Stimulated activated CD4-positive, alpha-beta T cell treated with anti-CD3 and anti-CD28 coated beads, TNF-alpha, amount 100 ng/mL, for 4 hours (primary cell): Measurements from ENCODE around the gene SLC16A1.
A peak's percentile ranks its signal among the peaks of the same experiment; 100 is the strongest.
"Not testable (repeated sequence)": the region's sequence is repeated elsewhere in the genome, so short reads cannot be mapped to it uniquely, and the experiment has no call there.

Source experiments
- DNase-seq, 3 experiments: peaks; one replicate each; pipeline ENCODE4 v3.0.0-alpha.2; 2020; ENCODE audit warnings: low read depth in 3 of 3

The SLC16A1 gene

GRCh38 chr1:112925015-112925414, 31.0 kb downstream of the SLC16A1 start:
- no peak for DNase-seq

GRCh38 chr1:112923959-112924349, 32.0 kb downstream of the SLC16A1 start:
- no peak for DNase-seq

GRCh38 chr1:112923234-112923958, 32.6 kb downstream of the SLC16A1 start:
- DNase-seq = no peak

- no peak for DNase-seq
These were observed 44.3 kb downstream of the SLC16A1 start for GRCh38 chr1:112911506-112912220.

- DNase-seq = no peak
These were observed 46.1 kb downstream of the SLC16A1 start for GRCh38 chr1:112909847-112910246.

GRCh38 chr1:112906150-112906698, 49.8 kb downstream of the SLC16A1 start:
- DNase-seq = no peak

GRCh38 chr1:112905395-112906149, 50.4 kb downstream of the SLC16A1 start:
- DNase-seq = no peak

- DNase-seq = no peak
These were observed 51.1 kb downstream of the SLC16A1 start for GRCh38 chr1:112904831-112905261.

- peak; percentile 9 to 21 (median 19) for DNase-seq
These were observed 51.7 kb downstream of the SLC16A1 start for GRCh38 chr1:112904071-112904830.

- no peak for DNase-seq
These were observed 53.8 kb downstream of the SLC16A1 start for GRCh38 chr1:112902221-112902620.

GRCh38 chr1:112901387-112901786, 54.6 kb downstream of the SLC16A1 start:
- no peak for DNase-seq

- no peak for DNase-seq
These were observed 59.2 kb downstream of the SLC16A1 start for GRCh38 chr1:112896783-112897182.

- DNase-seq = no peak
These were observed 61.4 kb downstream of the SLC16A1 start for GRCh38 chr1:112894561-112895011.

- no peak for DNase-seq
These were observed 62.0 kb downstream of the SLC16A1 start for GRCh38 chr1:112894010-112894292.

GRCh38 chr1:112893288-112894009, 62.5 kb downstream of the SLC16A1 start:
- no peak for DNase-seq

- not testable (repeated sequence) for DNase-seq
These were observed 66.1 kb downstream of the SLC16A1 start for GRCh38 chr1:112889906-112890305.

GRCh38 chr1:112889052-112889768, 66.8 kb downstream of the SLC16A1 start:
- DNase-seq = no peak

GRCh38 chr1:112888630-112889029, 67.4 kb downstream of the SLC16A1 start:
- DNase-seq = no peak

- no peak for DNase-seq
These were observed 68.3 kb downstream of the SLC16A1 start for GRCh38 chr1:112887599-112888283.

- not testable (repeated sequence) for DNase-seq
These were observed 71.0 kb downstream of the SLC16A1 start for GRCh38 chr1:112884996-112885395.
